ENCODE results near the gene NDST1.

NDST1 gene

GRCh38 chr5:150606476-150606875 lies 98.5 kb downstream of the NDST1 start:
- DNase-seq (ENCODE audit: low read depth) = no peak

DNA sequence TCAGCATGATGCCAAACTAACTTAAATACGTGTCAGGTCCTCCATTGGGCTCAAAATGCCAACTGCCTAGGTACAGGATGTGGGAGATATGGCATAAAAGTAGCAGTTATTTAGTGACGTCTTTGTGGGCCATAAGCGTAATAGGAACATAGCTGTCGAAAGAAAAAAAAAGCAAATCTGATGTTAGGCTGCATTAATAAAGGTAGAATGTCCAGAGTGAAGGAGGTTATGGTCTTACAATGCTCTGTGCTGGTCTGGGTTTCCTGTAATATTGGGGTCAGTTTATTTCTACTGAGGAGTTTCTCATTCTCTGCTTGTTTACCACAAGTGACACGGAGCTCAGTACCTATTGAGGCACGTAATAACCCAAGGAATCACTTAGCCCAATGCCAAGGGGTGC lies 99.2 kb downstream of the NDST1 start:
- no peak for DNase-seq (ENCODE audit: low read depth)
